Uterus (tissue), 4 donors: Measurements from ENCODE around the gene DYNLT4. TPM values are rescaled to one million over a fixed set of nuclear protein-coding genes. Genes with fewer than 3 reads are reported as not detected.

Experiments
- DNase-seq, 2 donors: peaks; one replicate each; pipeline ENCODE4 v3.0.0-alpha.2; 2019 to 2020
- H3K27ac ChIP-seq, 2 donors: fragments of 200-600 bp; sonication (generic); 1 replicate in 1 of 2; 2 replicates in 1 of 2; pipeline ENCODE4 v1.5.1; 2016 to 2018
- H3K27me3 ChIP-seq, 2 donors: fragments of 200-600 bp; sonication (generic); one replicate each; pipeline ENCODE4 v1.5.1; 2018 to 2019; ENCODE audit warnings: control low read depth in 1 of 2
- H3K36me3 ChIP-seq, 2 donors: fragments of 200-600 bp; sonication (generic); one replicate each; pipeline ENCODE4 v1.5.1; 2019; ENCODE audit warnings: control low read depth in 1 of 2
- H3K4me1 ChIP-seq, 2 donors: fragments of 200-600 bp; sonication (generic); one replicate each; pipeline ENCODE4 v1.5.1; 2018 to 2019; ENCODE audit warnings: control low read depth in 1 of 2
- H3K4me3 ChIP-seq, 2 donors: fragments of 200-600 bp; sonication (generic); 1 replicate in 1 of 2; 2 replicates in 1 of 2; pipeline ENCODE4 v1.5.1; 2018 to 2019; ENCODE audit warnings: mild to moderate bottlenecking in 1 of 2
- H3K9me3 ChIP-seq, 2 donors: fragments of 200-600 bp; sonication (generic); one replicate each; pipeline ENCODE4 v1.5.1; 2019; ENCODE audit warnings: control low read depth in 1 of 2
- POLR2A ChIP-seq, 2 donors: fragments of 450-650 bp; IDR thresholded peaks; one replicate each; pipeline ENCODE4 v1.6.1; 2016; ENCODE audit warnings: antibody characterized with exemption in 2 of 2, mild to moderate bottlenecking in 1 of 2, moderate library complexity in 1 of 2
- intact Hi-C: fragments of 100-400 bp; cut with DNase I; formaldehyde crosslinking; loops from one replicate; pipeline ENCODE4 v1.15.1; 2023; ENCODE audit warnings: low total_unique reads
- total RNA-seq, 4 donors: library from RNA; depleted of rRNA in 3 of 4; stranded (reverse); fragments of >200 nt in 3 of 4; gene quantifications; one replicate each; pipeline versions ENCODE4 v1.1.0 to v1.2.4, GENCODE V29; 2014 to 2023
- TF ChIP-seq, protein P1 (sequence below), 4 experiments: fragments of 200-600 bp in 2 of 4; fragments of 450-650 bp in 2 of 4; sonication (generic) in 2 of 4; IDR thresholded peaks; one replicate each; pipeline ENCODE4 v1.5.1; 2016 to 2019; ENCODE audit warnings: antibody characterized with exemption in 4 of 4, mild to moderate bottlenecking in 2 of 4, moderate library complexity in 1 of 4
- donor health status: DM: yes; HTN: yes; CAD: no.

Gene DYNLT4
- total RNA-seq, 4 donors from 2014 or later, result 4.4 TPM; not detected in 3

DNA sequence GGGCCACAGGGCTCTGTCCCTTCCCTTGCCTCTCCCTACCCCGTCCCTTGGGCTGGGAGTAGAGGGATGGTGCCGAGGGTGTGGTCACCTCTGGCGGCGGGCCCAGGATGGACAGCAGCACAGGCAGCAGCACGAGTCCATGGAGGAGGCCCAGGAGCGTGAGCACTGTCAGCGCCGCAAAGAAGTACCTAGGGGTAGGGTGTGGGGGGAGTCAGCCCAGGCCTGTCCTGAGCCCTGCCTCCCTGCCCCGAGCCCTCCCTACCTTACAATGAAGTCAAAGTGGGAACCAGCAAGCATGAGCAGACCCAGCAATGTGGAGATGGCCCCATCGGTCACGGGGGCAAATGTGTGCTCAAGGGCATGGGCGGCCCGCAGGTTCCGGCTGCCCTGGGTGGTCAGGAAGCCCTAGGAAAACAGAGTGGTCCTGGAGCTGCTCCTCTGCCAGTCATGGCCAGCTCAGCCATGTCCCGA, 15.9 kb upstream of the DYNLT4 start:
- H3K4me3 ChIP-seq, result no peak overlapping the region
- intact Hi-C loops, result no loop called here
- peaks cover 0 to 3% of the 10 kb centered on the region in 2 donors for H3K4me1 ChIP-seq
- no peaks in the 10 kb centered on the region for H3K9me3 ChIP-seq
- TF ChIP-seq, protein P1, sequence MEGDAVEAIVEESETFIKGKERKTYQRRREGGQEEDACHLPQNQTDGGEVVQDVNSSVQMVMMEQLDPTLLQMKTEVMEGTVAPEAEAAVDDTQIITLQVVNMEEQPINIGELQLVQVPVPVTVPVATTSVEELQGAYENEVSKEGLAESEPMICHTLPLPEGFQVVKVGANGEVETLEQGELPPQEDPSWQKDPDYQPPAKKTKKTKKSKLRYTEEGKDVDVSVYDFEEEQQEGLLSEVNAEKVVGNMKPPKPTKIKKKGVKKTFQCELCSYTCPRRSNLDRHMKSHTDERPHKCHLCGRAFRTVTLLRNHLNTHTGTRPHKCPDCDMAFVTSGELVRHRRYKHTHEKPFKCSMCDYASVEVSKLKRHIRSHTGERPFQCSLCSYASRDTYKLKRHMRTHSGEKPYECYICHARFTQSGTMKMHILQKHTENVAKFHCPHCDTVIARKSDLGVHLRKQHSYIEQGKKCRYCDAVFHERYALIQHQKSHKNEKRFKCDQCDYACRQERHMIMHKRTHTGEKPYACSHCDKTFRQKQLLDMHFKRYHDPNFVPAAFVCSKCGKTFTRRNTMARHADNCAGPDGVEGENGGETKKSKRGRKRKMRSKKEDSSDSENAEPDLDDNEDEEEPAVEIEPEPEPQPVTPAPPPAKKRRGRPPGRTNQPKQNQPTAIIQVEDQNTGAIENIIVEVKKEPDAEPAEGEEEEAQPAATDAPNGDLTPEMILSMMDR (IDR thresholded peaks at IDR 0.05), result no peak
- TF ChIP-seq POLR2A (IDR thresholded peaks at IDR 0.05), result no peak
- H3K27ac ChIP-seq, result no peak overlapping the region
- no peaks in the 10 kb centered on the region for H3K27me3 ChIP-seq
- no peak for DNase-seq
- H3K36me3 ChIP-seq, result no peaks in the 10 kb centered on the region

GRCh38 chr1:44822131-44822701, 15.1 kb upstream of the DYNLT4 start:
- DNase-seq, result no peak
- H3K27ac ChIP-seq, result no peak overlapping the region
- intact Hi-C loops, result no loop called here

DNA sequence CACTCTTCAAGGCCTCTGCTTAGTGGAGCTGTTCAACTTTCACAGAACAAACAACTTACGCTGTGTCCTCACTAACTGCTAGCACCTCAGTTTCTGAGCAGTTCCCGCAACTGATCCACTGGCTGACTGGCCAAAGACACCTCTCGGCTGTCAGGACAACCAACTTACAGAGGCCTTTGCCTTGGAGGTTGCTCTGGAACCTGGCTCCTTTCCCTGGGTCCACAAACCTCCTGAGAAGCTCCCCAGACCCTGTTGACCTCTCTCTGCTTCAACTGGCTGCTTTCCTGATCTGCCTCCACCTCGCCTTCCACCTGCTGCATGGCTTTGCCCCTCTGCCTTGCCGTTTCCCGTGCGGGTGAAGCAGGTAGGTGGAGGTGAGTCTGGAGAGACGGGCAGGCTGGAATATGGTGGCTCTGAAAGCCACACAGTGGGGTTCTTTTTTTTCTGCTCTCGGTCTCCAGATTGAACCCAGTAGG, 14.1 kb upstream of the DYNLT4 start:
- Histone ChIP-seq H3K4me3 (no peak overlapping the region), H3K27me3 (no peaks in the 10 kb centered on the region), H3K36me3 (no peaks in the 10 kb centered on the region), H3K4me1 (peaks cover 0 to 3% of the 10 kb centered on the region in 2 donors), H3K9me3 (no peaks in the 10 kb centered on the region), H3K27ac (peak overlapping the region; percentile 94 to 99)
- intact Hi-C loops, result no loop called here
- DNase-seq, result no peak
- TF ChIP-seq POLR2A (IDR thresholded peaks at IDR 0.05), result no peak
- TF ChIP-seq, protein P1 (IDR thresholded peaks at IDR 0.05), result no peak

More at GRCh38 chr1:44822131-44822701, 15.1 kb upstream of the DYNLT4 start:
- Histone ChIP-seq H3K27me3 (no peaks in the 10 kb centered on the region), H3K4me3 (no peak overlapping the region), H3K36me3 (no peaks in the 10 kb centered on the region), H3K9me3 (no peaks in the 10 kb centered on the region), H3K4me1 (peaks cover 0 to 3% of the 10 kb centered on the region in 2 donors)
- no peak for TF ChIP-seq POLR2A (IDR thresholded peaks at IDR 0.05)
- TF ChIP-seq, protein P1 (IDR thresholded peaks at IDR 0.05), result no peak

DNA sequence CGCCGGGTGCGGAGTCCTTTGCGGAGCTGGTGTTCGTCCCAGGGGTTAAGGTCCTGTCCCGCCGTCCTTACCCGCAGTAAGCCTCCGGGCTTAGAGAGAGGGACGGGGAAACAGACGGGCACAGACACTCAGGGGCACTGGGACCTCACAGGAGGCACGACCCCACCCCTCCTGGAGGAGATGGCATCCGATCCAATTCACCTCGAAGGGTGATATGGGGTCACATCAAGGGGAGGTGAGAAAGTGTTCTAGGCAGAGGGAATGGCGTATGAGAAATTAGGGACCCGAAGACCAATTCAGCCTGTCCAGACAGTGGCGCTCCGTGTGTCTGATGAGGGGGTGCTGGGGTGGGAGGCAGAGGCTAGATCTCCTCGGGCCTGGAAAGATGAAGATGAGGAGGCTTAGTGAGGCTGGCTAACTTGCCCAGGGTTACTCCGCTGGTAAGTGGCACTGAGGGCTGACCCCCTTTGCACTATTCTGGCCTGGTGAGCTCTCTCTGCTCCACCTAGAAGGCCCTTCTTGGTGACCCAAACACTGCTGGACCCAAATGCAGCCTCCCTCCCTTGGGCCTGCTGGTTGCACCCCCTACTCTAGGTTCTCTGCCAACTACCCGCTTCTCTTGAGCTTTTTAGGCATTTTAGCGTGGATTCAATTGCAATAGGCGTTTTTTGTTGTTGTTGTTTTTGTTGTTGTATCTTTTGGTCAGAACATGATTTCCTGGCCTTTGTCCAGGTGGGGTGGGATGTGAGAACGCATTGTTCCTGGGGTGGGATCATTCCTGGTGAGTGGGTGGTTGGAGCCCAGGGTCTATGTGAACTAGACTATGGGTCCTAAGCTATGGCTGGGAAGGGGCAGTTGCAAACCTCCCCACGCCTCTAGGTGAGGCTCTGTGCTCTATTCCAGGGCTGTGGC, 13.4 kb upstream of the DYNLT4 start:
- intact Hi-C loops, result no loop called here
- H3K4me3 ChIP-seq, result peak overlapping the region; percentile 53 to 71
- no peaks in the 10 kb centered on the region for H3K36me3 ChIP-seq
- TF ChIP-seq, protein P1 (IDR thresholded peaks at IDR 0.05), result no peak
- no peak for TF ChIP-seq POLR2A (IDR thresholded peaks at IDR 0.05)
- H3K27me3 ChIP-seq, result no peaks in the 10 kb centered on the region
- no peak for DNase-seq
- peaks cover 0 to 3% of the 10 kb centered on the region in 2 donors for H3K4me1 ChIP-seq
- no peaks in the 10 kb centered on the region for H3K9me3 ChIP-seq
- H3K27ac ChIP-seq, result peak overlapping the region; percentile 94 to 99
